HL-60 (cell line): ENCODE results near the gene LCE1C.

Source experiments
- DNase-seq, 2 experiments: peaks; one replicate each; pipeline ENCODE4 v3.0.0-alpha.2; 2010 to 2020; ENCODE audit warnings: low read depth in 1 of 2, low spot score in 1 of 2
- H3K27ac ChIP-seq: fragments of 250-450 bp; sonication (Bioruptor Pico); replicated peaks from 2 replicates; pipeline ENCODE4 v1.5.1; 2020; ENCODE audit warnings: mild to moderate bottlenecking, moderate library complexity
- H3K27me3 ChIP-seq: fragments of 250-450 bp; sonication (Bioruptor Pico); 2 replicates; pipeline ENCODE4 v1.5.1; 2021; ENCODE audit warnings: mild to moderate bottlenecking, moderate library complexity; ENCODE audit not compliant: insufficient read depth, poor library complexity, severe bottlenecking
- H3K4me3 ChIP-seq: replicated peaks from 2 replicates; pipeline ENCODE4 v1.5.1; 2011; ENCODE audit warnings: mild to moderate bottlenecking, control low read depth, low read length; ENCODE audit not compliant: insufficient read depth
- GABPA ChIP-seq: IDR thresholded peaks from 2 replicates; pipeline ENCODE4 v1.6.1; 2012; ENCODE audit warnings: low read depth
- POLR2AphosphoS5 ChIP-seq: IDR thresholded peaks from 2 replicates; pipeline ENCODE4 v1.6.1; 2012; ENCODE audit warnings: low read depth
- SPI1 ChIP-seq: IDR thresholded peaks from 2 replicates; pipeline ENCODE4 v1.6.1; 2012; ENCODE audit warnings: low read depth, mild to moderate bottlenecking, borderline replicate concordance
- TF ChIP-seq, protein P1 (sequence below): IDR thresholded peaks from one replicate; pipeline ENCODE4 v1.5.1; 2011; ENCODE audit warnings: low read length, control low read depth, inconsistent platforms; ENCODE audit not compliant: insufficient read depth
- TF ChIP-seq, protein P2 (sequence below): IDR thresholded peaks from 2 replicates; pipeline ENCODE4 v1.6.1; 2012; ENCODE audit warnings: low read depth; ENCODE audit not compliant: insufficient replicate concordance

The LCE1C gene

GRCh38 chr1:152777510-152778137 lies 28.8 kb downstream of the LCE1C start:
- DNase-seq: peak in 1 of 2 experiments; percentile 1
- H3K27me3 ChIP-seq: no peaks in the 10 kb centered on the region
- no peak overlapping the region for H3K27ac ChIP-seq
- H3K4me3 ChIP-seq: no peak overlapping the region
- TF ChIP-seq, protein P1, sequence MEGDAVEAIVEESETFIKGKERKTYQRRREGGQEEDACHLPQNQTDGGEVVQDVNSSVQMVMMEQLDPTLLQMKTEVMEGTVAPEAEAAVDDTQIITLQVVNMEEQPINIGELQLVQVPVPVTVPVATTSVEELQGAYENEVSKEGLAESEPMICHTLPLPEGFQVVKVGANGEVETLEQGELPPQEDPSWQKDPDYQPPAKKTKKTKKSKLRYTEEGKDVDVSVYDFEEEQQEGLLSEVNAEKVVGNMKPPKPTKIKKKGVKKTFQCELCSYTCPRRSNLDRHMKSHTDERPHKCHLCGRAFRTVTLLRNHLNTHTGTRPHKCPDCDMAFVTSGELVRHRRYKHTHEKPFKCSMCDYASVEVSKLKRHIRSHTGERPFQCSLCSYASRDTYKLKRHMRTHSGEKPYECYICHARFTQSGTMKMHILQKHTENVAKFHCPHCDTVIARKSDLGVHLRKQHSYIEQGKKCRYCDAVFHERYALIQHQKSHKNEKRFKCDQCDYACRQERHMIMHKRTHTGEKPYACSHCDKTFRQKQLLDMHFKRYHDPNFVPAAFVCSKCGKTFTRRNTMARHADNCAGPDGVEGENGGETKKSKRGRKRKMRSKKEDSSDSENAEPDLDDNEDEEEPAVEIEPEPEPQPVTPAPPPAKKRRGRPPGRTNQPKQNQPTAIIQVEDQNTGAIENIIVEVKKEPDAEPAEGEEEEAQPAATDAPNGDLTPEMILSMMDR: peak; percentile 33
- no peak for TF ChIP-seq POLR2AphosphoS5

- TF ChIP-seq GABPA (no peak), SPI1 (no peak), POLR2AphosphoS5 (no peak)
- TF ChIP-seq, protein P1: no peak
- TF ChIP-seq, protein P2, sequence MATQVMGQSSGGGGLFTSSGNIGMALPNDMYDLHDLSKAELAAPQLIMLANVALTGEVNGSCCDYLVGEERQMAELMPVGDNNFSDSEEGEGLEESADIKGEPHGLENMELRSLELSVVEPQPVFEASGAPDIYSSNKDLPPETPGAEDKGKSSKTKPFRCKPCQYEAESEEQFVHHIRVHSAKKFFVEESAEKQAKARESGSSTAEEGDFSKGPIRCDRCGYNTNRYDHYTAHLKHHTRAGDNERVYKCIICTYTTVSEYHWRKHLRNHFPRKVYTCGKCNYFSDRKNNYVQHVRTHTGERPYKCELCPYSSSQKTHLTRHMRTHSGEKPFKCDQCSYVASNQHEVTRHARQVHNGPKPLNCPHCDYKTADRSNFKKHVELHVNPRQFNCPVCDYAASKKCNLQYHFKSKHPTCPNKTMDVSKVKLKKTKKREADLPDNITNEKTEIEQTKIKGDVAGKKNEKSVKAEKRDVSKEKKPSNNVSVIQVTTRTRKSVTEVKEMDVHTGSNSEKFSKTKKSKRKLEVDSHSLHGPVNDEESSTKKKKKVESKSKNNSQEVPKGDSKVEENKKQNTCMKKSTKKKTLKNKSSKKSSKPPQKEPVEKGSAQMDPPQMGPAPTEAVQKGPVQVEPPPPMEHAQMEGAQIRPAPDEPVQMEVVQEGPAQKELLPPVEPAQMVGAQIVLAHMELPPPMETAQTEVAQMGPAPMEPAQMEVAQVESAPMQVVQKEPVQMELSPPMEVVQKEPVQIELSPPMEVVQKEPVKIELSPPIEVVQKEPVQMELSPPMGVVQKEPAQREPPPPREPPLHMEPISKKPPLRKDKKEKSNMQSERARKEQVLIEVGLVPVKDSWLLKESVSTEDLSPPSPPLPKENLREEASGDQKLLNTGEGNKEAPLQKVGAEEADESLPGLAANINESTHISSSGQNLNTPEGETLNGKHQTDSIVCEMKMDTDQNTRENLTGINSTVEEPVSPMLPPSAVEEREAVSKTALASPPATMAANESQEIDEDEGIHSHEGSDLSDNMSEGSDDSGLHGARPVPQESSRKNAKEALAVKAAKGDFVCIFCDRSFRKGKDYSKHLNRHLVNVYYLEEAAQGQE: no peak
- H3K4me3 ChIP-seq: no peak overlapping the region
- no peak overlapping the region for H3K27ac ChIP-seq
- H3K27me3 ChIP-seq: no peaks in the 10 kb centered on the region
- no peak for DNase-seq
Observed at GRCh38 chr1:152776361-152776760, 30.1 kb downstream of the LCE1C start.

DNA sequence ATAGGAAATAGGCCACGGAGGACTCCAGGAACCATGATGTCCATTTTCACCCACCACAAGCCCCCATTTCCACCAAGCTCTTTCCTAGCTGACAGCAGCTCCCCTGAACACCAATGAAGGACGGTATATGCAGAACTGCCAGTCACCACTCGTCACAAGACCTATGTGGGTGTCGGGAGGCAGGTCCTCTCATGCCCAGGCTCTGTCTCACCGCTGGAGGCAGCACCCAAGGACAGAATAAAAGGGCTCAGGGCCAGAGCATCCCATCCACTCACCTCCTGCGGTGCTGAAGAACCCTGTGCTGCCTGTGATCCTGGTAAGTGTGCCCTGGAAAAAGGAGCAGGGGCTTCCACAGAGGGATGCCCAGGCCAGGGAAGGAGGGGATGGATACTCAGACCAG lies 31.6 kb downstream of the LCE1C start, which contains the start of gene LCE1F:
Gene LCE1F (plus strand): TSS at position 266 of the 400 bp plus-strand sequence. CDS start 1,232 bp downstream, outside the sequence.
- TF ChIP-seq SPI1 (no peak), POLR2AphosphoS5 (no peak), GABPA (no peak)
- TF ChIP-seq, protein P2: no peak
- TF ChIP-seq, protein P1: no peak
- no peak within 1 kb of the TSS for H3K4me3 ChIP-seq
- no peak within 1 kb of the TSS for H3K27ac ChIP-seq
- no peaks in the 10 kb centered on the region for H3K27me3 ChIP-seq
- no peak for DNase-seq

DNA sequence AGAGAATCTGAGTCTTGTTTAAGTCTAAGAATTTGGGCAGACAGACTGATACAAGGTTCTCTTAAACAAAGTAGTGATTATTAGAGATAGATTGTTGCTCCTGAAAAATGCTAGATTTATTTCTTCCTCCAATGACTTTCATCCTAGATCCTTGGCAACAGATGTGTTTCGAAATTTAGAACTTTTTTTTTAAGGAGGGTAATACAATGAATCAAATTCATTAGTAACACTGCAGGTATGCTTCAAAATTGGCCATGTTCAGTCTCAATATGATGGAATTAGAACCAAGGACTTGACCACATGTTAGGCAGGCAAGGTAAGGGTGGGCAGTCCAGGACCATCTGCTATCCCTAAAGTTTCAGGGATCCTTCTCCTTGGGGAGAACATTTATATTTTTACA lies 36.0 kb downstream of the LCE1C start:
- Histone ChIP-seq H3K4me3 (no peak overlapping the region), H3K27ac (no peak overlapping the region), H3K27me3 (peaks cover 3% of the 10 kb centered on the region)
- TF ChIP-seq GABPA (no peak), POLR2AphosphoS5 (no peak)
- no peak for DNase-seq
